Measurements from ENCODE around the gene ZNF669. TPM values are rescaled to one million over a fixed set of nuclear protein-coding genes. Genes with fewer than 3 reads are reported as not detected.

ZNF669 gene
- total RNA-seq, 1 experiment from 2014 or later, result 19.5 TPM

DNA sequence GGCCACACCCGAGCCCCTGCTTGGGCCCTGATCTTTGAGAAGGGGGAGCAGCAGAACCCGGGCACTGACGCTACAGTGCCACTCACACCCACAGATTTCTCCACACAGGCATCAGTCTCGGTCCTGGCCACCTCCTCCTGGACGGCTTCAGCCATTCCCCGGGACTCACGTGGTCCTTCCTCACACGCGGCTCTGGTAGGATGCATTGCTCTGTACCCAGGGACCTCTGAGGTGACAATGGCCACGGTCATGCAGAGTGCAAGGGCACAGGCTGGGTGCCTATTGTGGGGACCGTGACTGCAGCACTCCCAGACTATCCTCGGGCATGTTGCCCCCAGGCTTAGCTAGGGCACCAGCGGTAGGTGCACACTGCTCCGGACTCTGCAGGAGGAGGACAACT, 13.7 kb downstream of the ZNF669 start:
- H2BK20ac ChIP-seq (ENCODE audit: low read depth, low read length, poor library complexity, severe bottlenecking), result no peak overlapping the region
- H3K79me1 ChIP-seq (ENCODE audit: insufficient read depth, low read depth, low read length, poor library complexity, severe bottlenecking), result no peaks in the 10 kb centered on the region
- no peak overlapping the region for H3K23ac ChIP-seq (ENCODE audit: insufficient read length, low read depth, low read length)
- H3K9ac ChIP-seq (ENCODE audit: extremely low read depth, insufficient read length, low read length), result no peak overlapping the region
- no peak overlapping the region for H3K27ac ChIP-seq (ENCODE audit: insufficient read length, low read depth, low read length)
- H4K91ac ChIP-seq (ENCODE audit: insufficient read length, low read depth, low read length), result no peak overlapping the region
- H2AK5ac ChIP-seq (ENCODE audit: insufficient read length, low read length), result no peak overlapping the region
- TF ChIP-seq, protein P1, sequence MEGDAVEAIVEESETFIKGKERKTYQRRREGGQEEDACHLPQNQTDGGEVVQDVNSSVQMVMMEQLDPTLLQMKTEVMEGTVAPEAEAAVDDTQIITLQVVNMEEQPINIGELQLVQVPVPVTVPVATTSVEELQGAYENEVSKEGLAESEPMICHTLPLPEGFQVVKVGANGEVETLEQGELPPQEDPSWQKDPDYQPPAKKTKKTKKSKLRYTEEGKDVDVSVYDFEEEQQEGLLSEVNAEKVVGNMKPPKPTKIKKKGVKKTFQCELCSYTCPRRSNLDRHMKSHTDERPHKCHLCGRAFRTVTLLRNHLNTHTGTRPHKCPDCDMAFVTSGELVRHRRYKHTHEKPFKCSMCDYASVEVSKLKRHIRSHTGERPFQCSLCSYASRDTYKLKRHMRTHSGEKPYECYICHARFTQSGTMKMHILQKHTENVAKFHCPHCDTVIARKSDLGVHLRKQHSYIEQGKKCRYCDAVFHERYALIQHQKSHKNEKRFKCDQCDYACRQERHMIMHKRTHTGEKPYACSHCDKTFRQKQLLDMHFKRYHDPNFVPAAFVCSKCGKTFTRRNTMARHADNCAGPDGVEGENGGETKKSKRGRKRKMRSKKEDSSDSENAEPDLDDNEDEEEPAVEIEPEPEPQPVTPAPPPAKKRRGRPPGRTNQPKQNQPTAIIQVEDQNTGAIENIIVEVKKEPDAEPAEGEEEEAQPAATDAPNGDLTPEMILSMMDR (conservative IDR thresholded peaks at IDR 0.05), result no peak
- no peak overlapping the region for H2BK5ac ChIP-seq (ENCODE audit: insufficient read length, low read length)
- DNase-seq, result no peak
- Mint-ChIP-seq H3K27me3 (ENCODE audit: low read depth) (no peaks in the 10 kb centered on the region), H3K4me1 (peaks cover 12 to 19% of the 10 kb centered on the region in 2 experiments), H3K36me3 (ENCODE audit: insufficient read depth in 1 of 3, low read depth in 3 of 3) (no peaks in the 10 kb centered on the region), H3K27ac (no peak overlapping the region; a peak in 1 of 7 replicates), H3K4me3 (no peak overlapping the region), H3K9me3 (no peaks in the 10 kb centered on the region)
- no peaks in the 10 kb centered on the region for H3K23me2 ChIP-seq (ENCODE audit: insufficient read length, low read depth, low read length, poor library complexity, severe bottlenecking)
- no peak overlapping the region for H3K4me2 ChIP-seq (ENCODE audit: insufficient read depth, insufficient read length, low read length)
- H4K20me1 ChIP-seq (ENCODE audit: control insufficient read depth, insufficient read depth, insufficient read length), result no peaks in the 10 kb centered on the region
- no peak overlapping the region for H2BK12ac ChIP-seq (ENCODE audit: insufficient read length, low read depth, low read length)
- no peak overlapping the region for H3T11ph ChIP-seq (ENCODE audit: low read length)
- no peak overlapping the region for H3K56ac ChIP-seq (ENCODE audit: insufficient read length, low read depth, low read length)
- H3K4ac ChIP-seq (ENCODE audit: low read depth, low read length), result no peak overlapping the region
- no peak overlapping the region for H3K14ac ChIP-seq (ENCODE audit: insufficient read depth, low read length)
- peak overlapping the region; percentile 7 for H3K18ac ChIP-seq (ENCODE audit: insufficient read length, low read depth, low read length)
- WGBS (ENCODE audit: extremely low coverage, insufficient read length, low lambda C conversion rate), result no CpG with 5 or more reads among the region's 14 CpGs
- H2AFZ ChIP-seq (ENCODE audit: low read length), result no peak overlapping the region
- no peaks in the 10 kb centered on the region for H3K27me3 ChIP-seq (ENCODE audit: insufficient read depth, low read length)
- no peak overlapping the region for H4K8ac ChIP-seq (replicated peaks; ENCODE audit: insufficient read length, low read depth, low read length)
- no peaks in the 10 kb centered on the region; the same call in 1 of the 2 replicates for H3K4me1 ChIP-seq (ENCODE audit: insufficient read depth, low read length)
- no peaks in the 10 kb centered on the region for H3K79me2 ChIP-seq (ENCODE audit: insufficient read depth, low read length)
- H3K9me3 ChIP-seq (ENCODE audit: control insufficient read depth, low read depth, low read length), result no peaks in the 10 kb centered on the region
- no peak overlapping the region for H2BK15ac ChIP-seq (ENCODE audit: low read depth, low read length)
- no peak overlapping the region for H4K5ac ChIP-seq (ENCODE audit: insufficient read length, low read depth, low read length)
- H2BK120ac ChIP-seq (ENCODE audit: low read depth, low read length, poor library complexity, severe bottlenecking), result no peak overlapping the region

Data from H9 (cell line).